NCI-H1048 (cell line): ENCODE results near the gene DOP1A.

Experiments used
- DNase-seq: peaks from one replicate; lab custom pipeline; 2025; lab: John Stamatoyannopoulos, UW

Gene DOP1A, protein sequence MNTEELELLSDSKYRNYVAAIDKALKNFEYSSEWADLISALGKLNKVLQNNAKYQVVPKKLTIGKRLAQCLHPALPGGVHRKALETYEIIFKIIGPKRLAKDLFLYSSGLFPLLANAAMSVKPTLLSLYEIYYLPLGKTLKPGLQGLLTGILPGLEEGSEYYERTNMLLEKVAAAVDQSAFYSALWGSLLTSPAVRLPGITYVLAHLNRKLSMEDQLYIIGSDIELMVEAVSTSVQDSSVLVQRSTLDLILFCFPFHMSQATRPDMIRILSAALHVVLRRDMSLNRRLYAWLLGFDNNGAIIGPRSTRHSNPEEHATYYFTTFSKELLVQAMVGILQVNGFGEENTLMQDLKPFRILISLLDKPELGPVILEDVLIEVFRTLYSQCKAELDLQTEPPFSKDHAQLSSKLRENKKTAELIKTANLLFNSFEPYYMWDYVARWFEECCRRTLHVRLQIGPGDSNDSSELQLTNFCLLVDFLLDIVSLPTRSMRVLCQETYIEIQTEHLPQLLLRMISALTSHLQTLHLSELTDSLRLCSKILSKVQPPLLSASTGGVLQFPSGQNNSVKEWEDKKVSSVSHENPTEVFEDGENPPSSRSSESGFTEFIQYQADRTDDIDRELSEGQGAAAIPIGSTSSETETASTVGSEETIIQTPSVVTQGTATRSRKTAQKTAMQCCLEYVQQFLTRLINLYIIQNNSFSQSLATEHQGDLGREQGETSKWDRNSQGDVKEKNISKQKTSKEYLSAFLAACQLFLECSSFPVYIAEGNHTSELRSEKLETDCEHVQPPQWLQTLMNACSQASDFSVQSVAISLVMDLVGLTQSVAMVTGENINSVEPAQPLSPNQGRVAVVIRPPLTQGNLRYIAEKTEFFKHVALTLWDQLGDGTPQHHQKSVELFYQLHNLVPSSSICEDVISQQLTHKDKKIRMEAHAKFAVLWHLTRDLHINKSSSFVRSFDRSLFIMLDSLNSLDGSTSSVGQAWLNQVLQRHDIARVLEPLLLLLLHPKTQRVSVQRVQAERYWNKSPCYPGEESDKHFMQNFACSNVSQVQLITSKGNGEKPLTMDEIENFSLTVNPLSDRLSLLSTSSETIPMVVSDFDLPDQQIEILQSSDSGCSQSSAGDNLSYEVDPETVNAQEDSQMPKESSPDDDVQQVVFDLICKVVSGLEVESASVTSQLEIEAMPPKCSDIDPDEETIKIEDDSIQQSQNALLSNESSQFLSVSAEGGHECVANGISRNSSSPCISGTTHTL (N-terminal part only)

DNA sequence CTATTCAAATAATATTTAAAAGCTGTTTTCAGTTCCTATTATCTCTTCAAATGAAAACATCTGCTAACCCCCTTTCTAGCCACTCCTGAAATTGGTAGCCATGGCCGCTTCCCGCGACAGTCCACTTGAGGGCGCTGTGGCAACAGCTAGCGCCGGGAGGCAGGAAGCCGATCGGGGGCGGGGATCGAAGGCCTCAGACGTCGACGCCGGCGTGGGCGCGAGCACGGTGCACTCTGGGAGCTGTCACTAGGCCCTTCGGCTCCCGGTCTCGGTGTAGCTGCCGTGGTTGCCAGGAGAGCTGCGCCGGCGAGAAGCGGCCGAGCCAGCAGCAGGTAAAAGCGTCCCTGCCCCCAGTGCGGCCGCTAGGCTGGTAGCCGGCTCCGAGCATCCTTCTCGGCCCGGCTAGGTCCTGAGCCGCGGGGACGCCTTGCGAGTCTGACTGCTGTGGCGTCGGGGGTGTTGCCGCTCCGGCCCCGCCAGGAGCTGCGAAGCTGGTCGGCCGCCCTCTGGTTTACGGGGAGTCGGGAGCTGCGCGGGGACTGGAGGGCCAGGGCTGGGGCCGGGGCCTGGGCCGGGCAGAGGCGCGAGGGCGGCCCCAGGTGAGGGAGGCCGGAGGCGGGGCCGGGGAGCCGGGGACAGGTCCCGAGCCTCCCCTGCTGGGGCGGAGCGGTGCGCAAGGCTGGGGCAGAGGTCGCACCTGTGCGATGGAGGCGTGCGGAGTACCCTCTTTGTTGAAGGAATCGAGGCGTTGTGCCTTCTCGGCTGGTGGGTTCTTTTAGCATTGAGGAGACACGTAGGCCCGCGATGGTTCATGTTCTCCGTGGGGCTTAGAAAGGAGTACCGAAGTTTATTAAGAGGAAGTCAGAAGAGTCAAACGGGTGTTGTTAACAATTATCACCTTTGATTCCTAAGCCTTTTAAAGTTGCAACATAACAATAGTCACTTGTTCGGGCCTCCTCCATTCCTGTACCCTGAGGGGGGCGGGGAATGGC lies at the start of gene DOP1A:
DOP1A (plus strand) TSS at position 224 of the 992 bp plus-strand sequence. CDS start 29,307 bp downstream, outside the sequence.
- peak; percentile 96 for DNase-seq

- DNase-seq, result no peak
Observed at GRCh38 chr6:83019741-83020140, 47.7 kb upstream of the DOP1A start.

DNA sequence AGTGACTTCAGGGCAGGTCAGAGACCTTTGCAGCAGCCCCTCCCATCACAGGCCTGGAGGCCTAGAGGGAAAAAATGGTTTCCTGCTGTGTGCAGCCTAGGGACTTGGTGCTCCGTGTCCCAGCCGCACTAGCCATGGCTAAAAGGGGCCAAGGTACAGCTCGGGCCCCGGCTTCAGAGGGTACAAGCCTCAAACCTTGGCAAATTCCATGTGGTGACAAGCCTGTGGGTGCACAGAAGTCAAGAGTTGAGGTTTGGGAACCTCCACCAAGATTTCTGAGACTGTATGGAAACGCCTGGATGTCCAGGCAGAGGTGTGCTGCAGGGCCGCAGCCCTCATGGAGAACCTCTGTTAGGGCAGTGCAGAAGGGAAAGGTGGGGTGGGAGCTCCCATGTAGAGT lies 35.8 kb upstream of the DOP1A start:
- DNase-seq, result no peak

- DNase-seq, result no peak
Observed at GRCh38 chr6:83038246-83038645, 29.2 kb upstream of the DOP1A start.

DNA sequence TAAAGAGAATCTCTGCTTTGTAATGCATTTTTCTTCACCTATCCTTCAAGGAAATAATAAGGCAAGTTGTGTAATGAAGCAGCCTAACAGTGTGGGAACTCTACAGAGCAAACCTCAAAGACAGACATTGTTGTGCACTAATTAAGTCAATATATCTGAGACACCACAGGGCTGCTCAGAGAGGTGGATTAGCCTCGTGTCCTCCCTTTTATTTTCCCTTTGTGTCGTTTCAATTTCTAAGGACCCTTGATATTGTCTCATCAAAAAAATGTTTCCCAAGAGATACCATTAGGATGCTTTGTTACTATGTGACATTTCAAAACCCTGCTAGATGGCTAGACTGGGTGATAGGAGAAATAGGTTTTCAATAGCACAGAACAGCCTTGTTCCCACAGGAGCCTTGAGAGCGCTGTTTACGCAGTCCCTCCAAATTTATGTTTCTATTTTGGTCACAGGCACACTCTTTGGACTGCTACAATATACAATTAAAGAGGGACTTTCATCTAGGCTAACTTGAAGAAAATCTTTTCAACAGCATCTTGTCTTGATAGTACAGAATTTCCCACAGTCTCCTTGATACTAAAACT lies 24.9 kb upstream of the DOP1A start:
- no peak for DNase-seq

DNA sequence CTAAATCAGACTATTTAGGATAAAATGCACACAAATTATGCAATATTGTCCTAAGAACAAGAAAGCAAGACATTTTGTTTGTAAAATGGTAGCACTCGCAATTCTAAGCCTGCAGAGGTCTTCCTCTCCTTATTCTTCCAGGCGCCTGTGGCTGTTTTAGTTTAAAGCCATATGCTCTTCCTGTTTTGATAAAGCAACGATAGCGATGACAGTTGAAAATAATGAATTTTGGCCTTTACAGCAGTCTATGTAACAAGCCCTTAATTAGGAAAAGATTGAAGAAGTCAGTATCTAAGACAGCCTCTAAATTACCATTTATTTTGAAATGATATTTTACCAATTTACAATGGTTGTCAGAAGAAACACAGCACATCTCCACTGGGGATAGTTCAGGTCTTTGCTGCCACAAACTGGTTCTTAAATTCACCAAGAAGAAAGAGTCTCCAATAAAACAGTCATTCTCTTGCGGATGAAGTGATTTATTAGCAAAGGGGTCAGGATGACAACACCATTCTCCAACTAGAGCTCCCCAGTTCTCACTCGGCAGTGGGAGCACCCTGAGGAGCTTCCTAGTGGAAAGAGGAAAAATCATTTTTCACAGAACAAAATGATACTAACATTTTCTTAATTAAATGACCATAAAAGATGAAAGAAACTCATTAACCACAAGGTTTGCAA lies 23.2 kb upstream of the DOP1A start:
- no peak for DNase-seq

DNA sequence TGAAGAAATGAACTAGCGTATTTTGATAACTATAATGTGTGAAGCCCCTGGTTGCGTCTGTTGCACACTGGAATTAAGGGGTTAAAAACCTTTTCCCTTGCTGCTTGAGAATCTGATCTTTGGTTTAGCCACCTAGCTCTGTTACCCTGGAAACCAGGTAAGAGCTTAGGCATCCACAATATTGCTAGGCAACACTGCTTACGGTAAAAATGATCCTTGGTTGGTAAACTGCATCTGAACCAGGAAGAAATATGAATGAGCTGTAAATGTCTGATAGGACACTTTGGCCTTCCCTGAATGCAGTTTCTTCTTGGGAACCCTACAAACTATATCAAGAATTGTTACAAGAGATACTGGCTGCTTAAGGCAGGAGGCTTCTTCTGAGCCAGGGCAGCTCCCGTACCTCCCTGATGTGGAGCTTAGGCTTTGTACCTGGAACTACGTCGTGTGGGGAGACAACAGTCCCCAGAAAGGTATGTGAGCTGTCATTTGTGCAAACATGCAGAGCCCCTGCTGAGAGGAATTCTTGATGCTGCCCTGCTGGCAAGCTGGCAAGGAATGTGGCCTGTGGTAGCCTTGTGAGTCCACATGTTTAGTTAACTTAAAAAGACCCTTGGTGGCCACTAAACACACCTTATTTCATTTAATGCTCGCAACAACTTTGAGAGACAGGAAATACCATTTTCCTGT lies 20.3 kb upstream of the DOP1A start:
- DNase-seq, result no peak

DNA sequence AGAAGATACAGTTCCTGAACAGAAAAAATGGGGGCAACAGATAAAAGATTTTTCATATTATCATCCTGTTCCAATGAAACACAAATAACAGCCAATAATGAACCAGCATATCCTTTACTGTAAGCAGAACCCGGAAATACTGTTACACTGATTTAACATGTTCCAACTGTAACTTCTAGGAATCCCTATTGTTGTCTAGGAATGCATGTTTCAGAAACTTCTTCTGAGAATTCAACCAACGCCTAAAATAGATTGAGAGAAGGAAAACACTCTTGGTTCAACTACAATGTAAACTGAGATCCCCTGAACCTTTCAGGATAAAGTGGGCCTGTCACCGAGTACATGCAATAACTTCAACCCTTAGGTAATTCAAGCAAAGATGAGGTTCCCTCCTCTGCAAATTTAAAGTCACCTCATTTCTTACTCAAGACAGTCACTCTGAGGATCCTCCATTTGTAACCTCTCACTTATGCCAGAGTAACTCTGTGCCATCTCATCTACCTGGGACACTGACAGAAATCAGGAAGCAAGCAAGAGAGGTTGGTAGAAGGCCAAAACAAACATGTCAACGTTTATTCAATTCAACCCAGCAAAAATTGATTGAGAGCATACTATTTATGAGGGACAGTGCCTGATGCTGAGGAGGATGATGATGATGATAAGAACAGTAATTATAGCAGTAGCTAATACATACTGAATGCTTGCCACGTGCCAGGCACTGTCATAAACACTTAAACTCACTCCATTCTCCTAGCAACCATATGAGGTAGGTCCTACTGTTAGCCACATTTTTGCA lies 15.9 kb upstream of the DOP1A start:
- DNase-seq, result no peak

DNA sequence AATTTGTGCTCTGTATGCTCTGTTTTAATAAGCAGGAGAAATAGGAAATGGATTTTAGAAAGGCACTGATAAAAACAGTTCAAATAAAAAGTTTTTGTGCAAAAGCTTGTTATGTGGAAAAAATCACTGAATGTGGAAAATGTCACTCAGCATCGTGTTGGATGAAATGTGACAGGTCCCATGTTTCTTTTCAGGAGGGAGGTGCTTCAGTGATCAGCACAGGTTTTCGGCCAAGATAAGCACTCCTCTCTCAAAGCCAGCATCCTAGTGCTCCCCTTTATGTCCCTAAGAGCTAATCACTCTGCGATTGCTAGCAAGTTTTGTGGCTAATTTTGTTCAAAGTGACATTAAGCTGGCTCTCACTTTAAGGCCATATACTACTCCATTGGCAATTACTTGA lies 13.8 kb upstream of the DOP1A start:
- DNase-seq, result no peak

- DNase-seq, result peak; percentile 24
Observed at GRCh38 chr6:83055366-83055964, 12.0 kb upstream of the DOP1A start.

- no peak for DNase-seq
Observed at GRCh38 chr6:83057705-83058321, 9.7 kb upstream of the DOP1A start.

- DNase-seq, result no peak
Observed at GRCh38 chr6:83061190-83061589, 6.3 kb upstream of the DOP1A start.

- no peak for DNase-seq
Observed at GRCh38 chr6:83062225-83062624, 5.2 kb upstream of the DOP1A start.

GRCh38 chr6:83065511-83066192 lies 1.8 kb upstream of the DOP1A start, which contains the start of gene UBE3D:
TSS of gene UBE3D (minus strand) at chr6:83065841. CDS start at chr6:83065718, 123 bp downstream.
- peak; percentile 64 for DNase-seq

DNA sequence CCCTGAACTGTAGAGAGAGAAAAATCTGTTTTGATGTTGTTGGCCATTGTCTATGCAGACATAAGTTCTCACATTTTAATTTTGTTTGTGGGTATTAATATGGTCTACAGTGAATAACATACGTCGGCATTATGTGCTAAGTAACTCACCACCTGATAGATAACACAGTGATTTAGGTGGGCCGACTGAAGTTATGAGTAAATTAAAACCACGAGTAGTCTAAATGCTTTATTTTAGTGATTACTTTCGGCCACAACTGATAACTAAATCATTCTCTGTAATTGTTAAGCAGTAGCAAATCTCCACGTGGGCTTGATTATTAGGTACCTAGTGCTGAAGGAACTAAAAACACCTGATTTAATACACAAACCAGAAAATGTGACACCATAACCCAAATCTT lies 1.1 kb downstream of the DOP1A start:
- no peak for DNase-seq

GRCh38 chr6:83069633-83070032 lies 2.2 kb downstream of the DOP1A start:
- DNase-seq, result no peak

- DNase-seq, result no peak
Observed at GRCh38 chr6:83071023-83071422, 3.6 kb downstream of the DOP1A start.
